Uterus (tissue), 2 donors: ENCODE measurements around the gene GTF2F2.

ENCODE experiments used
- POLR2A ChIP-seq, 2 donors: fragments of 450-650 bp; IDR thresholded peaks; one replicate each; pipeline ENCODE4 v1.6.1; 2016; ENCODE audit warnings: antibody characterized with exemption in 2 of 2, mild to moderate bottlenecking in 1 of 2, moderate library complexity in 1 of 2
- TF ChIP-seq, protein P1 (sequence below), 4 experiments: fragments of 200-600 bp in 2 of 4; fragments of 450-650 bp in 2 of 4; sonication (generic) in 2 of 4; IDR thresholded peaks; one replicate each; pipeline ENCODE4 v1.5.1; 2016 to 2019; ENCODE audit warnings: antibody characterized with exemption in 4 of 4, mild to moderate bottlenecking in 2 of 4, moderate library complexity in 1 of 4

DNA sequence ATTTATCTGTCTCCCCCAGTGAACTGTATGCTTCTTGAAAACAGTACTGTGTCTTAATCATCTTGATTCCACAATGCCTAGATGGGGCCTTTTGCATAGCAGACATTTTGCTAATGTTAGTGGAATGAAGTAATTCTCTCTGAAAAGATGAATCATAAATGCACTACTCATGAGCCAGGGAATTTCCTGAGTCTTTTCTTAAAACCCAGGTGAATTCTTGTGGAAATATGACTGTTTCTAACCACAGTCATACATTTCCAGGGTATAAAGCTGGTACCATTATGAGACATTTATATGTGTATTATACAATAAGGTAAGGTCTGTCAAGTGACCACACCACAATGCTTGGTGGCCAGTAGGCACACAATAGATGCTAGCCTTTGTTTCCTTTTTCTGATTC lies 86.0 kb downstream of the GTF2F2 start:
- TF ChIP-seq, protein P1, sequence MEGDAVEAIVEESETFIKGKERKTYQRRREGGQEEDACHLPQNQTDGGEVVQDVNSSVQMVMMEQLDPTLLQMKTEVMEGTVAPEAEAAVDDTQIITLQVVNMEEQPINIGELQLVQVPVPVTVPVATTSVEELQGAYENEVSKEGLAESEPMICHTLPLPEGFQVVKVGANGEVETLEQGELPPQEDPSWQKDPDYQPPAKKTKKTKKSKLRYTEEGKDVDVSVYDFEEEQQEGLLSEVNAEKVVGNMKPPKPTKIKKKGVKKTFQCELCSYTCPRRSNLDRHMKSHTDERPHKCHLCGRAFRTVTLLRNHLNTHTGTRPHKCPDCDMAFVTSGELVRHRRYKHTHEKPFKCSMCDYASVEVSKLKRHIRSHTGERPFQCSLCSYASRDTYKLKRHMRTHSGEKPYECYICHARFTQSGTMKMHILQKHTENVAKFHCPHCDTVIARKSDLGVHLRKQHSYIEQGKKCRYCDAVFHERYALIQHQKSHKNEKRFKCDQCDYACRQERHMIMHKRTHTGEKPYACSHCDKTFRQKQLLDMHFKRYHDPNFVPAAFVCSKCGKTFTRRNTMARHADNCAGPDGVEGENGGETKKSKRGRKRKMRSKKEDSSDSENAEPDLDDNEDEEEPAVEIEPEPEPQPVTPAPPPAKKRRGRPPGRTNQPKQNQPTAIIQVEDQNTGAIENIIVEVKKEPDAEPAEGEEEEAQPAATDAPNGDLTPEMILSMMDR (IDR thresholded peaks at IDR 0.05), result no peak
- TF ChIP-seq POLR2A (IDR thresholded peaks at IDR 0.05), result no peak
